HCT116 (cell line): ENCODE measurements around the gene FCER1G. TPM values are rescaled to one million over a fixed set of nuclear protein-coding genes. Genes with fewer than 3 reads are reported as not detected.

Experiments
- ATAC-seq: fragments of 200-7000 bp; cut with Tn5 transposase; 2 replicates; pipeline ENCODE4 v1.9.1; 2020; ENCODE audit warnings: mild to moderate bottlenecking, moderate library complexity
- BruUV-seq: library from RNA; stranded (reverse); fragments of 400-500 nt; replicated peaks from 2 replicates; lab custom pipeline; 2021; lab: Mats Ljungman, UMichigan
- CTCF ChIA-PET: fragments of 300-600 bp; sonication (Branson Sonifier 250); formaldehyde crosslinking; loops from one replicate; lab custom pipeline; 2021; ENCODE audit warnings: antibody characterized with exemption; lab: Charles Lee
- POLR2A ChIA-PET: fragments of 300-600, 350-600 bp; sonication (Branson Sonifier 250); formaldehyde crosslinking; loops from one replicate; lab custom pipeline; 2021; ENCODE audit warnings: antibody characterized with exemption; lab: Charles Lee
- RAD21 ChIA-PET, 2 experiments: fragments of 300-600 bp; sonication (Branson Sonifier 250); formaldehyde crosslinking; loops; one replicate each; lab custom pipeline; 2023; ENCODE audit warnings: low total read pairs in 2 of 2; ENCODE audit not compliant: uncharacterized antibody in 2 of 2, unreplicated experiment in 2 of 2, low non-redundant PET in 1 of 2; lab: Charles Lee
- DNase-seq: peaks from one replicate; pipeline ENCODE4 v3.0.0-alpha.2; 2010; ENCODE audit warnings: low read depth, low spot score
- H2AFZ ChIP-seq: fragments of 200-600 bp; shearing (Covaris generic), sonication (generic); 2 replicates; pipeline ENCODE4 v1.6.1; 2017; ENCODE audit warnings: low read depth, mixed run types, mixed read lengths, antibody characterized with exemption, low read length; ENCODE audit not compliant: poor library complexity, severe bottlenecking
- H3K27ac ChIP-seq: 2 replicates; pipeline ENCODE4 v1.5.1; 2012; ENCODE audit warnings: low read depth, low read length
- H3K27me3 ChIP-seq: fragments of 200-600 bp; sonication (generic); 2 replicates; pipeline ENCODE4 v1.6.1; 2016; ENCODE audit warnings: mixed run types, low read length, mixed read lengths; ENCODE audit not compliant: insufficient read depth
- H3K36me3 ChIP-seq, 2 experiments: fragments of 200-500 bp in 1 of 2; fragments of 200-600 bp in 1 of 2; sonication (Bioruptor generic) in 1 of 2; sonication (generic) in 1 of 2; 2 replicates each; pipeline versions ENCODE4 v1.5.1 to v1.6.1; 2014 to 2016; ENCODE audit warnings: low read length in 2 of 2, inconsistent platforms in 1 of 2, mixed read lengths in 1 of 2, mixed run types in 1 of 2; ENCODE audit not compliant: insufficient read depth in 2 of 2, control insufficient read depth in 1 of 2
- H3K4me1 ChIP-seq, 2 experiments: fragments of 200-600 bp in 1 of 2; sonication (generic) in 1 of 2; 2 replicates each; pipeline versions ENCODE4 v1.5.1 to v1.6.1; 2012 to 2017; ENCODE audit warnings: low read length in 2 of 2, inconsistent platforms in 1 of 2, mild to moderate bottlenecking in 1 of 2, mixed read lengths in 1 of 2, mixed run types in 1 of 2, moderate library complexity in 1 of 2; ENCODE audit not compliant: insufficient read depth in 2 of 2, control insufficient read depth in 1 of 2
- H3K4me2 ChIP-seq: fragments of 200-600 bp; sonication (generic); 2 replicates; pipeline ENCODE4 v1.6.1; 2017; ENCODE audit warnings: mixed run types, low read length, mixed read lengths
- H3K4me3 ChIP-seq, 2 experiments: fragments of 200-600 bp in 1 of 2; sonication (generic) in 1 of 2; replicated peaks in 1 of 2; 2 replicates each; pipeline ENCODE4 v1.5.1; 2011 to 2016; ENCODE audit warnings: low read length in 2 of 2, control low read depth in 1 of 2, low read depth in 1 of 2, mild to moderate bottlenecking in 1 of 2, mixed read lengths in 1 of 2, mixed run types in 1 of 2
- H3K79me2 ChIP-seq: fragments of 200-600 bp; sonication (generic); 2 replicates; pipeline ENCODE4 v1.6.1; 2017; ENCODE audit warnings: mild to moderate bottlenecking, mixed run types, low read length, moderate library complexity, mixed read lengths; ENCODE audit not compliant: insufficient read depth
- H3K9ac ChIP-seq: fragments of 200-600 bp; sonication (generic); 2 replicates; pipeline ENCODE4 v1.6.1; 2016; ENCODE audit warnings: low read length, mixed read lengths
- H3K9me2 ChIP-seq: fragments of 200-600 bp; sonication (generic), shearing (Covaris generic); 2 replicates; pipeline ENCODE4 v1.6.1; 2017; ENCODE audit warnings: mixed run types, mild to moderate bottlenecking, moderate library complexity; ENCODE audit not compliant: insufficient read depth
- H3K9me3 ChIP-seq, 2 experiments: fragments of 200-500 bp in 1 of 2; fragments of 200-600 bp in 1 of 2; sonication (Bioruptor generic) in 1 of 2; sonication (generic) in 1 of 2; 2 replicates each; pipeline ENCODE4 v1.6.1; 2014 to 2017; ENCODE audit warnings: low read length in 2 of 2, mixed read lengths in 2 of 2, inconsistent platforms in 1 of 2, low read depth in 1 of 2, mild to moderate bottlenecking in 1 of 2, mixed run types in 1 of 2, moderate library complexity in 1 of 2; ENCODE audit not compliant: control insufficient read depth in 1 of 2, insufficient read depth in 1 of 2
- H4K20me1 ChIP-seq: fragments of 200-600 bp; sonication (generic), shearing (Covaris generic); 2 replicates; pipeline ENCODE4 v1.6.1; 2017; ENCODE audit warnings: mixed run types, mild to moderate bottlenecking, moderate library complexity; ENCODE audit not compliant: insufficient read depth
- CBX3 ChIP-seq: IDR thresholded peaks from 2 replicates; pipeline ENCODE4 v1.6.1; 2012; ENCODE audit warnings: low read depth
- ELF1 ChIP-seq: IDR thresholded peaks from 2 replicates; pipeline ENCODE4 v1.6.1; 2012; ENCODE audit warnings: low read depth, borderline replicate concordance
- FOSL1 ChIP-seq: IDR thresholded peaks from 2 replicates; pipeline ENCODE4 v1.6.1; 2012; ENCODE audit warnings: low read depth
- SP1 ChIP-seq: IDR thresholded peaks from 2 replicates; pipeline ENCODE4 v1.6.1; 2012; ENCODE audit warnings: low read depth
- SRF ChIP-seq: IDR thresholded peaks from 2 replicates; pipeline ENCODE4 v1.6.1; 2012; ENCODE audit warnings: low read depth
- ZFX ChIP-seq: fragments of 450-650 bp; IDR thresholded peaks from 2 replicates; pipeline ENCODE4 v1.6.1; 2017
- ZNF274 ChIP-seq: fragments of 200-500 bp; sonication (Bioruptor generic); IDR thresholded peaks from 2 replicates; pipeline ENCODE4 v1.6.1; 2014; ENCODE audit warnings: mild to moderate bottlenecking, low read depth, low read length, inconsistent platforms
- intact Hi-C: fragments of 100-400 bp; cut with micrococcal nuclease; formaldehyde crosslinking; loops from 2 replicates; pipeline ENCODE4 v1.10.0; 2022
- total RNA-seq: library from RNA; stranded (reverse); gene quantifications from one replicate; pipeline ENCODE4 v1.2.1, GENCODE V29; 2021; ENCODE audit not compliant: unreplicated experiment
- TF ChIP-seq, protein P1 (sequence below): IDR thresholded peaks from 2 replicates; pipeline ENCODE4 v1.6.1; 2012
- TF ChIP-seq, protein P2 (sequence below): IDR thresholded peaks from 2 replicates; pipeline ENCODE4 v1.6.1; 2012
- TF ChIP-seq, protein P3 (sequence below): IDR thresholded peaks from 2 replicates; pipeline ENCODE4 v1.6.1; 2011; ENCODE audit warnings: mild to moderate bottlenecking, low read length, moderate library complexity; ENCODE audit not compliant: insufficient replicate concordance; ENCODE audit errors: extremely low read depth

The FCER1G gene
- total RNA-seq, 1 experiment from 2014 or later, result 0.86 TPM

DNA sequence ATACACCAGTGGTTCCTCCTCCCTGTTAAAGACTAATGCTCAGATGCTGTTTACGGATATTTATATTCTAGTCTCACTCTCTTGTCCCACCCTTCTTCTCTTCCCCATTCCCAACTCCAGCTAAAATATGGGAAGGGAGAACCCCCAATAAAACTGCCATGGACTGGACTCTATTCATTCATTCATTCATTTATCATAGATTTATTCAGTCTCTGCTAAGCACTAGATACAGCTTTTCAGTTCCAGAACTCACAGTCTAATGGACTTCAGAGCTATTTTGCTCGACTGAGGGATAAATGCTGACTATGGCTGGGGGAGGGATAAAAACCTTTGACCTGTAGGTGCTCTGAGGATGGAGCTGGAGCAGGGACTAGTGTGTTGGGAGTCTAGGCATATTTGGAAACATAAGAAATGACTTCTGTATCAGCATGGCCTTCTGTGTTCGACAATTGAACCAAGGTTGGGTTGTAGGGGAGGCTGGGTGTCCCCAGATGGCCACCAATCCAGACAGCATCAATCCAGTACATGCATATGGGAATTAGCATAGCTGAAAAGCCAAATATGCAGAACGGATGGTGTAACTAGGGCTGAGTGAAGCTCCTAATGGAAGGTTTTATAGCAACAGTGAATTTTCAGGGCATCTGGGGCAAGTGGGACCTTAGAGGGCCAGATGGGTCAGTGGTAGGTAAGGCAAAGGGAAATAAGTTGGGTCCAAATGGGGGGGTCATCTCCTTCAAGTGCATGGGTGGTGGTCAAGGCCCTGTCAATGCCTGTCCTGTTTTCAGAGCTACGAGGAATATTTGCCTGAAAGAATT, 4.2 kb downstream of the FCER1G start:
- TF ChIP-seq, protein P1, sequence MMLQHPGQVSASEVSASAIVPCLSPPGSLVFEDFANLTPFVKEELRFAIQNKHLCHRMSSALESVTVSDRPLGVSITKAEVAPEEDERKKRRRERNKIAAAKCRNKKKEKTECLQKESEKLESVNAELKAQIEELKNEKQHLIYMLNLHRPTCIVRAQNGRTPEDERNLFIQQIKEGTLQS, result no peak
- TF ChIP-seq ZNF274, result no peak
- TF ChIP-seq, protein P2, sequence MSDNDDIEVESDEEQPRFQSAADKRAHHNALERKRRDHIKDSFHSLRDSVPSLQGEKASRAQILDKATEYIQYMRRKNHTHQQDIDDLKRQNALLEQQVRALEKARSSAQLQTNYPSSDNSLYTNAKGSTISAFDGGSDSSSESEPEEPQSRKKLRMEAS, result no peak
- TF ChIP-seq ZFX, result no peak
- TF ChIP-seq FOSL1, result no peak
- no peak for TF ChIP-seq SP1
- TF ChIP-seq, protein P3, sequence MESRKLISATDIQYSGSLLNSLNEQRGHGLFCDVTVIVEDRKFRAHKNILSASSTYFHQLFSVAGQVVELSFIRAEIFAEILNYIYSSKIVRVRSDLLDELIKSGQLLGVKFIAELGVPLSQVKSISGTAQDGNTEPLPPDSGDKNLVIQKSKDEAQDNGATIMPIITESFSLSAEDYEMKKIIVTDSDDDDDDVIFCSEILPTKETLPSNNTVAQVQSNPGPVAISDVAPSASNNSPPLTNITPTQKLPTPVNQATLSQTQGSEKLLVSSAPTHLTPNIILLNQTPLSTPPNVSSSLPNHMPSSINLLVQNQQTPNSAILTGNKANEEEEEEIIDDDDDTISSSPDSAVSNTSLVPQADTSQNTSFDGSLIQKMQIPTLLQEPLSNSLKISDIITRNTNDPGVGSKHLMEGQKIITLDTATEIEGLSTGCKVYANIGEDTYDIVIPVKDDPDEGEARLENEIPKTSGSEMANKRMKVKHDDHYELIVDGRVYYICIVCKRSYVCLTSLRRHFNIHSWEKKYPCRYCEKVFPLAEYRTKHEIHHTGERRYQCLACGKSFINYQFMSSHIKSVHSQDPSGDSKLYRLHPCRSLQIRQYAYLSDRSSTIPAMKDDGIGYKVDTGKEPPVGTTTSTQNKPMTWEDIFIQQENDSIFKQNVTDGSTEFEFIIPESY, result no peak
- TF ChIP-seq SRF, result no peak
- TF ChIP-seq CBX3, result no peak
- TF ChIP-seq ELF1, result no peak
- DNase-seq (no peak), ATAC-seq (no peak)
- Histone ChIP-seq H3K4me1 (no peaks in the 10 kb centered on the region), H3K9me3 (no peaks in the 10 kb centered on the region), H2AFZ (no peak overlapping the region), H3K4me2 (no peak overlapping the region), H3K4me3 (no peak overlapping the region), H4K20me1 (no peaks in the 10 kb centered on the region), H3K36me3 (peaks cover 2 to 4% of the 10 kb centered on the region in 2 experiments; a peak in 2 of 4 replicates), H3K79me2 (no peaks in the 10 kb centered on the region), H3K9me2 (0 out of 2 replicates have a peak, but pooled peaks cover 3% of the 10 kb centered on the region), H3K27me3 (no peaks in the 10 kb centered on the region), H3K27ac (no peak overlapping the region), H3K9ac (no peak overlapping the region)
- ChIA-PET CTCF (no interaction called here), RAD21 (no interaction called here), POLR2A (no interaction called here)
- BruUV-seq, result no TSS peak
- intact Hi-C loops, result no loop called here
